ENCODE data around the gene TRIL.

TRIL gene

GRCh38 chr7:28937619-28938018 is 20.5 kb downstream of the TRIL start:
- no peak for DNase-seq

DNA sequence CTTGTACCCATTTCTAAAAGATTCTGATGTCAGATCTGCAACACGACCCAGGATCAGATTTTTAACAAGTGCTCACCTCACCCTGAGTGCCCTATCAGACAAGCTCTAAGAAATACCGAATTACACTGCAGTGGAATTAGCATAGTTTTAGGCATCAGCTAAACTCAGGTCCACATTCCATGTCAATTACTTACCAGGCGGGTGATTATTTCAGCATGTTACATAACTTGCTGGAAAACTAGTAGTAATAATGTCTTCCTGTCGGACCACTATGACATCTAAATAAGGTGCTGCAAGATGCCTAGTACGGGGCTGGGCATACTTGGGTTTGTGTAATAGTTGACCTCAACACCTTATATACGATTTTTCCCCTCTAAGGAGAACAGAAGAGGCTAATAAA is 21.0 kb downstream of the TRIL start:
- no peak for DNase-seq

- no peak for DNase-seq
Measured at GRCh38 chr7:28933846-28934320, 24.2 kb downstream of the TRIL start.

DNA sequence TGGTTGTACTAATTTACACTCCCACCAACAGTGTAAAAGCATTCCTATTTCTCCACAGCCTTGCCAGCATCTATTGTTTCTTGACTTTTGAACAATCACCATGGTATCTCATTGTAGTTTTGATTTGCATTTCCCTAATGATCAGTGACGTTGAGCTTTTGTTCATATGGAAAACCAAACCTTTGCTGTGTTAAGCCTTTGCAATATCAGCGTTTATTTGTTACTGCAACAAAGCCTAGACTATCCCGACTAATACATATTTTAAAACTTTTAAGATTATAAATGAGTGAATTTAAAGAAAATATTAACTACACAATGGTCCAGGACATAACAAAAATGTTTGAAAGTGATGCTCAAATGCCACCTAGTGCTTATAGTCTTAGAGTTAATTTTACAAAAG is 26.6 kb downstream of the TRIL start:
- DNase-seq = no peak

GRCh38 chr7:28926871-28927597 is 31.1 kb downstream of the TRIL start:
- DNase-seq = peak; percentile 9

DNA sequence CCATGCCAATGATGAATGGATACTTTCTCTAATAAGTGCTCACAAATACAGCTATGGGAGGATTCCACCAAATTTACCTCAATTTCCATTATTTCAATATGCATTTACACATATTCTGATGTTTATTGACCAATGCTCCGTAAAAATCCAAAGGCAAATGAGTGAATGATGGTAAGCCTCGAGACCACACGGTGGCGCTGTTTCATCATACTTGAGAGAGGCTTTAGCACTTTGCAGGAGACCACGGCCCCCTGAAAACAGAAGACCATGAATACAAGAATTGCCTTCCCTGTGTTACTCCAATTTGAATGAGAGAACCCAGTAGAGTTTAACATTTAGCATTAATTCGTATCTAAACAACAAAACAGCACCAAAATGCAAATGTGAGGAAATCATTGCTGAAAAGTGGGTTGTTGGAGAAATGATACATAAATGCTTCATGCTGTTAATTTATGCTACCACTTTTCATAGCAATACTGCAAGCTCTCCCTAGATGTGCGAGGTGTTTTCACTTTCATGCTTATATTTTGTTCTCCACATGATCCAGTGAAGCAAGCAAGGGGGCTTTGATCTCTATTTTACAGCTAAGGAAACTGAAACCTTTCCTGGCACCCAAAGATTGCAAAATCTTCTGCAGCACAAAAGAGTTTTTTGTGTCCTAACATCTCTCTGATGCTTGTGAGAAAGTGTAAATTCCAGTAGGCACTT is 35.4 kb downstream of the TRIL start:
- peak; percentile 21 for DNase-seq

- no peak for DNase-seq
Measured at GRCh38 chr7:28921822-28922221, 36.3 kb downstream of the TRIL start.

- DNase-seq = no peak
Measured at GRCh38 chr7:28920424-28920823, 37.7 kb downstream of the TRIL start.

- DNase-seq = no peak
Measured at GRCh38 chr7:28919510-28919909, 38.6 kb downstream of the TRIL start.

DNA sequence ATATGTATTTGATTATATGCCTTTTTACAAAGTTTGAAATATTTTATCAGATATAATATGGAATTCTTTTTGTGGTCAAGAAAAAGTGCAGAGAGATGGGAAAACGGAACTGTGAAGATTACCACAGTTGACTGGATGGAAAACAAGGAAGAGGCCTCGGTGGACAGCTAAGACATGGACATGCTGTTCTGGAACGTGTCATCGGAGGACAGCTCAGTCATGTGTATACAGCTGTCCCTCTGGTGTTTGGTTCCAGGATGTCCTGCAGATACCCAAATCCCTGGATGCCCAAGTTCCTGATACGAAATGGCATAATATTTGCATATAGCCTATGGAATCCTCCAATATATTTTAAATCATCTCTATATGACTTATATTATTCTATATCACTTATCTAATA is 49.4 kb downstream of the TRIL start:
- no peak for DNase-seq

- DNase-seq = no peak
Measured at GRCh38 chr7:28905464-28905863, 52.7 kb downstream of the TRIL start.

GRCh38 chr7:28904578-28905048 is 53.5 kb downstream of the TRIL start:
- no peak for DNase-seq

DNA sequence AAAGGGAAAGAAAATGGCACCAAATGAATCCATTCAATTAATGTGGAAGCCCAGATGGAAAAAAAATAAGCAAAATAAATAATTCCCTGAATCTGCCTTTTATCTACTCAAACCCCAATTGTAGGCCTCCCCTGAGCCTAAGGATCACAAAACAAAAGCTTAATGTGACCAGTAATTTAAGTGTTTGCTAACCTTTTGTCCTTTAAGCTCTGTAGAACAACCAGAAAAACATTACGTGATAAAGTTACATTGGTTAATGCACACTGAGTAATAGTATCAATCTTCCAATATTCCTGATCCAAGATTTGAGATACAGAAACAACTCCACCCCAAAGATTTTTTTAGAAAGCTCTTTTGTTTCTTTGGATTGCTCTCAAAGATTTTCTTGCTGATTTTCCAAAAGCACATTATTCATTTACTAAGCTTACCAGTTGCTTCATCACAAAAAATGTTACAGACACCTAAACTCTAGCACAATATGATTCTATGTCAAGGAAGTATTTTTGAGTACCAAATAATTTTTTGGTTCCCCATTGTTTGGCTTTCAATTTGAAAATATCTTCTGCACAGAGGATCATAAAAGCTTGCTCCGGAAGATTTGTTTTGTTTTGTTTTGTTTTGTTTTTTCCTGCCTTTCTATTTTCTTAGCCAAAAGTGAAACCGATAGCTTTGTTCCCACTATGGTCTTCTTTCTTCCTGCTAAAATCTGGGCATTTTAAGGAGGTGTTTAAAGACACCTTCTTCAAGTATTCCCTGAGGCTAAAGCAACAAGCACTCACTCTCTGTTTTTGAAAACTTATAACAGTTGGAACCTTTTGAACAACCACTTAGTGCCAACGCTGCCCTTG is 54.2 kb downstream of the TRIL start:
- no peak for DNase-seq
